ENCODE measurements around the gene FOXJ2. TPM values are rescaled to one million over a fixed set of nuclear protein-coding genes. Genes with fewer than 3 reads are reported as not detected.

The FOXJ2 gene
- total and polyA plus RNA-seq, 2 donors (not counting 1 experiment from before 2014, with no cell fraction given) = 8.3 TPM

- no peak for TF ChIP-seq CTCF (conservative IDR thresholded peaks at IDR 0.05 in 1 of 2, IDR thresholded peaks at IDR 0.05 in 1 of 2; ENCODE audit: low read depth in 1 of 2, low read length in 2 of 2)
- no peak for TF ChIP-seq EZH2 (IDR thresholded peaks at IDR 0.05; ENCODE audit: low read length, missing control alignments)
- peak in 1 of 2 donors; percentile 41 for DNase-seq (ENCODE audit: low read depth in 2 of 2)
- Histone ChIP-seq H3K9me3 (ENCODE audit: control insufficient read depth, insufficient read depth, low read depth, low read length) (no peaks in the 10 kb centered on the region), H3K9ac (ENCODE audit: insufficient read depth, low read length) (no peak overlapping the region), H3K4me2 (ENCODE audit: extremely low read depth, insufficient read depth, low read length) (peak overlapping the region; percentile 84), H3K27me3 (ENCODE audit: control insufficient read depth, insufficient read depth, low read length) (no peaks in the 10 kb centered on the region), H3K79me2 (ENCODE audit: control insufficient read depth, insufficient read depth, low read length) (peaks cover 67% of the 10 kb centered on the region), H3K27ac (ENCODE audit: insufficient read depth, low read length) (no peak overlapping the region), H3K4me1 (ENCODE audit: control insufficient read depth, extremely low read depth, insufficient read depth, low read length) (peaks cover 21% of the 10 kb centered on the region), H2AFZ (ENCODE audit: low read length) (no peak overlapping the region), H4K20me1 (ENCODE audit: control insufficient read depth, extremely low read depth, insufficient read depth, low read length) (no peaks in the 10 kb centered on the region), H3K4me3 (replicated peaks in 1 of 4; ENCODE audit: control extremely low read depth in 1 of 4, insufficient read depth in 1 of 4, low read depth in 3 of 4, low read length in 4 of 4) (peak overlapping the region in 1 of 4 experiments; percentile 93), H3K36me3 (ENCODE audit: control insufficient read depth, insufficient read depth, low read length) (peaks cover 4% of the 10 kb centered on the region)
Measured at GRCh38 chr12:8035440-8036010, 3.0 kb downstream of the FOXJ2 start.

- Histone ChIP-seq H4K20me1 (ENCODE audit: control insufficient read depth, extremely low read depth, insufficient read depth, low read length) (no peaks in the 10 kb centered on the region), H2AFZ (ENCODE audit: low read length) (no peak overlapping the region), H3K4me2 (ENCODE audit: extremely low read depth, insufficient read depth, low read length) (no peak overlapping the region), H3K4me3 (replicated peaks in 1 of 4; ENCODE audit: control extremely low read depth in 1 of 4, insufficient read depth in 1 of 4, low read depth in 3 of 4, low read length in 4 of 4) (no peak overlapping the region), H3K4me1 (ENCODE audit: control insufficient read depth, extremely low read depth, insufficient read depth, low read length) (peaks cover 21% of the 10 kb centered on the region), H3K9ac (ENCODE audit: insufficient read depth, low read length) (no peak overlapping the region), H3K27me3 (ENCODE audit: control insufficient read depth, insufficient read depth, low read length) (no peaks in the 10 kb centered on the region), H3K9me3 (ENCODE audit: control insufficient read depth, insufficient read depth, low read depth, low read length) (no peaks in the 10 kb centered on the region), H3K27ac (ENCODE audit: insufficient read depth, low read length) (no peak overlapping the region), H3K36me3 (ENCODE audit: control insufficient read depth, insufficient read depth, low read length) (peaks cover 7% of the 10 kb centered on the region), H3K79me2 (ENCODE audit: control insufficient read depth, insufficient read depth, low read length) (peaks cover 67% of the 10 kb centered on the region)
- peak in 1 of 2 donors; percentile 23 for DNase-seq (ENCODE audit: low read depth in 2 of 2)
- TF ChIP-seq EZH2 (IDR thresholded peaks at IDR 0.05; ENCODE audit: low read length, missing control alignments) (no peak), CTCF (conservative IDR thresholded peaks at IDR 0.05 in 1 of 2, IDR thresholded peaks at IDR 0.05 in 1 of 2; ENCODE audit: low read depth in 1 of 2, low read length in 2 of 2) (no peak)
Measured at GRCh38 chr12:8036346-8036745, 3.8 kb downstream of the FOXJ2 start.

- no peak overlapping the region for H3K4me3 ChIP-seq (replicated peaks in 1 of 4; ENCODE audit: control extremely low read depth in 1 of 4, insufficient read depth in 1 of 4, low read depth in 3 of 4, low read length in 4 of 4)
- H3K79me2 ChIP-seq (ENCODE audit: control insufficient read depth, insufficient read depth, low read length) = peaks cover 65% of the 10 kb centered on the region
- no peak overlapping the region for H3K4me2 ChIP-seq (ENCODE audit: extremely low read depth, insufficient read depth, low read length)
- peaks cover 11% of the 10 kb centered on the region for H3K36me3 ChIP-seq (ENCODE audit: control insufficient read depth, insufficient read depth, low read length)
- no peak overlapping the region for H2AFZ ChIP-seq (ENCODE audit: low read length)
- H3K9ac ChIP-seq (ENCODE audit: insufficient read depth, low read length) = no peak overlapping the region
- DNase-seq (ENCODE audit: low read depth in 2 of 2) = no peak
- H3K27me3 ChIP-seq (ENCODE audit: control insufficient read depth, insufficient read depth, low read length) = no peaks in the 10 kb centered on the region
- H3K4me1 ChIP-seq (ENCODE audit: control insufficient read depth, extremely low read depth, insufficient read depth, low read length) = peaks cover 18% of the 10 kb centered on the region
- H4K20me1 ChIP-seq (ENCODE audit: control insufficient read depth, extremely low read depth, insufficient read depth, low read length) = no peaks in the 10 kb centered on the region
- H3K9me3 ChIP-seq (ENCODE audit: control insufficient read depth, insufficient read depth, low read depth, low read length) = no peaks in the 10 kb centered on the region
- no peak for TF ChIP-seq CTCF (conservative IDR thresholded peaks at IDR 0.05 in 1 of 2, IDR thresholded peaks at IDR 0.05 in 1 of 2; ENCODE audit: low read depth in 1 of 2, low read length in 2 of 2)
- no peak for TF ChIP-seq EZH2 (IDR thresholded peaks at IDR 0.05; ENCODE audit: low read length, missing control alignments)
- H3K27ac ChIP-seq (ENCODE audit: insufficient read depth, low read length) = no peak overlapping the region
Measured at GRCh38 chr12:8037046-8037663, 4.6 kb downstream of the FOXJ2 start.

Data from fibroblast of lung (primary cell).